HT1080 (cell line): Measurements from ENCODE around the gene ZNF384. TPM values are rescaled to one million over a fixed set of nuclear protein-coding genes. Genes with fewer than 3 reads are reported as not detected.

Experiments used
- DNase-seq: peaks from one replicate; pipeline ENCODE4 v3.0.0-alpha.2; 2015; ENCODE audit warnings: low read depth
- small RNA-seq: library from RNA; depleted of rRNA; stranded (forward); fragments of <200 nt; gene quantifications from one replicate; pipeline ENCODE3, GENCODE V24; 2014
- total RNA-seq: library from RNA; depleted of rRNA; stranded (reverse); fragments of >200 nt; shearing (Covaris generic); gene quantifications from 2 replicates; pipeline ENCODE4 v1.2.3, GENCODE V29; 2014; rRNA removed

ZNF384 gene
- total RNA-seq, 1 experiment from 2014 or later, result 42.6 TPM

DNA sequence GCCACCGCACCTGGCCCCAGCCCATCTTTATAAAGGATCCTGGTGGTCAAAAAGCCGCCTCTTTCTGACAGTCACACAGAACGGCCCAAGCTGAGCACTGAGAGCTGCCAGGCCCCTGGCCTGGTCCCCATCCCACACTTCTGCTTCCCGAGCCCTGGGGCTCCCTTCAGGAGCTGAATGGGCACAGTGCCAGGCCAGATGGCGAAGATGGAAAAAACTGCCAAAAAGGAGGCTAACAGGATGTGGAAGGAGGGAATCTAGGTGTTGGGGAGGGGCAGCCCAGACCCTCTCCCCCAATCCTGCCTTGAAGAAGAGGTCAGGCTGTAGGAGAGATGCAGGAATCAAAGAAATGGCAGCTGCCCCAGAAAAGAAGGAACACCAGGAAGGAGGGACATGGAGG is 58.4 kb downstream of the ZNF384 start:
- no peak for DNase-seq

- DNase-seq, result no peak
Measured at GRCh38 chr12:6627616-6628015, 61.6 kb downstream of the ZNF384 start.

- DNase-seq, result no peak
Measured at GRCh38 chr12:6626654-6627283, 62.4 kb downstream of the ZNF384 start.

GRCh38 chr12:6620885-6621274 is 68.3 kb downstream of the ZNF384 start:
- no peak for DNase-seq

- no peak for DNase-seq
Measured at GRCh38 chr12:6620137-6620884, 68.9 kb downstream of the ZNF384 start.

GRCh38 chr12:6618483-6619225 is 70.5 kb downstream of the ZNF384 start:
- DNase-seq, result no peak

Small RNA genes within 50 kb of the gene (small RNA-seq; reads per million reads assigned to genes)
- not detected for gene RNU6-781P

Other genes starting within 250 kb of the ZNF384 start
- not detected in 2 replicates for gene CD27, start 244.4 kb downstream of the ZNF384 start, total RNA-seq
- 11.6 and 12.9 TPM in 2 replicates for gene TAPBPL, start 237.3 kb downstream of the ZNF384 start, total RNA-seq
- gene VAMP1, start 218.7 kb downstream of the ZNF384 start, total RNA-seq, result 3.8 and 5.5 TPM in 2 replicates
- gene MRPL51, start 196.1 kb downstream of the ZNF384 start, total RNA-seq, result 241 and 261 TPM in 2 replicates
- gene NCAPD2, start 195.3 kb downstream of the ZNF384 start, total RNA-seq, result 158 and 173 TPM in 2 replicates
- 10,781 and 12,621 TPM in 2 replicates for gene GAPDH, start 154.9 kb downstream of the ZNF384 start, total RNA-seq
- gene IFFO1, start 133.3 kb downstream of the ZNF384 start, total RNA-seq, result 7.7 and 9.5 TPM in 2 replicates
- gene NOP2, start 121.1 kb downstream of the ZNF384 start, total RNA-seq, result 80.0 and 90.1 TPM in 2 replicates
- 348 and 371 TPM in 2 replicates for gene CHD4, start 82.0 kb downstream of the ZNF384 start, total RNA-seq
- gene LPAR5, start 53.4 kb downstream of the ZNF384 start, total RNA-seq, result 0.27 and 0.29 TPM in 2 replicates
- gene ACRBP, start 41.9 kb downstream of the ZNF384 start, total RNA-seq, result not detected in 2 replicates
- gene ING4, start 26.3 kb downstream of the ZNF384 start, total RNA-seq, result 22.3 and 25.5 TPM in 2 replicates
- 0.45 TPM in 1 of 2 replicates, not detected in the other for gene PIANP, start 11.4 kb upstream of the ZNF384 start, total RNA-seq
- 97.5 and 97.6 TPM in 2 replicates for gene COPS7A, start 34.7 kb upstream of the ZNF384 start, total RNA-seq
- 283 and 297 TPM in 2 replicates for gene MLF2, start 63.8 kb upstream of the ZNF384 start, total RNA-seq
- 105 and 148 TPM in 2 replicates for gene PTMS, start 77.0 kb upstream of the ZNF384 start, total RNA-seq
- gene LAG3, start 83.1 kb upstream of the ZNF384 start, total RNA-seq, result 0.20 and 2.0 TPM in 2 replicates
- 0.10 TPM in 1 of 2 replicates, not detected in the other for gene CD4, start 100.2 kb upstream of the ZNF384 start, total RNA-seq
- gene GPR162, start 132.4 kb upstream of the ZNF384 start, total RNA-seq, result 7.2 and 8.7 TPM in 2 replicates
- gene P3H3, start 139.0 kb upstream of the ZNF384 start, total RNA-seq, result 31.5 and 31.7 TPM in 2 replicates
- gene GNB3, start 151.6 kb upstream of the ZNF384 start, total RNA-seq, result 1.5 and 1.6 TPM in 2 replicates
- gene CDCA3, start 161.9 kb upstream of the ZNF384 start, total RNA-seq, result 129 and 190 TPM in 2 replicates
- 109 and 112 TPM in 2 replicates for gene USP5, start 162.8 kb upstream of the ZNF384 start, total RNA-seq
- 1,401 and 1,471 TPM in 2 replicates for gene TPI1, start 178.2 kb upstream of the ZNF384 start, total RNA-seq
- 15.7 and 20.0 TPM in 2 replicates for gene SPSB2, start 183.9 kb upstream of the ZNF384 start, total RNA-seq
- 3.5 and 3.6 TPM in 2 replicates for gene LRRC23, start 215.4 kb upstream of the ZNF384 start, total RNA-seq
- 13.4 and 26.3 TPM in 2 replicates for gene ENO2, start 225.2 kb upstream of the ZNF384 start, total RNA-seq
- 6.6 and 11.6 TPM in 2 replicates for gene ATN1, start 238.6 kb upstream of the ZNF384 start, total RNA-seq